Measurements from ENCODE around the gene NR6A1.

DNA sequence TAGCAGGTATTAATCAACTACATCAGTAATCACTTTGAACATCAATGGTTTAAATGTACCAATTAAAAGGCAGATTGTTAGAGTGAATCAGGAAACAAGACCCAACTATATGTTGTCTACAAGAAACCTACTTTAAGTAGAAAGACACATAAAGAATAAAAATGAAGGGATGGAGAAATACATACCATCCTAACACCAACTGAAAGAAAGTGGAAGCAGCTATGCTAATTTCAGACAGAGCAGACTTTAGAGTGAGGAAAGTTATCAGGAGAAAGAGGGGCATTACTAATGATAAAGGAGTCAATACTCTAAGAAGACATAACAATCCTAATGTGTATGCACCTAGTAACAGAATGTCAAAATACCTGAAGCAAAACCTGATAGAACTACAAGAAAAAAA is 125.8 kb downstream of the NR6A1 start:
- TF ChIP-seq, protein P1, sequence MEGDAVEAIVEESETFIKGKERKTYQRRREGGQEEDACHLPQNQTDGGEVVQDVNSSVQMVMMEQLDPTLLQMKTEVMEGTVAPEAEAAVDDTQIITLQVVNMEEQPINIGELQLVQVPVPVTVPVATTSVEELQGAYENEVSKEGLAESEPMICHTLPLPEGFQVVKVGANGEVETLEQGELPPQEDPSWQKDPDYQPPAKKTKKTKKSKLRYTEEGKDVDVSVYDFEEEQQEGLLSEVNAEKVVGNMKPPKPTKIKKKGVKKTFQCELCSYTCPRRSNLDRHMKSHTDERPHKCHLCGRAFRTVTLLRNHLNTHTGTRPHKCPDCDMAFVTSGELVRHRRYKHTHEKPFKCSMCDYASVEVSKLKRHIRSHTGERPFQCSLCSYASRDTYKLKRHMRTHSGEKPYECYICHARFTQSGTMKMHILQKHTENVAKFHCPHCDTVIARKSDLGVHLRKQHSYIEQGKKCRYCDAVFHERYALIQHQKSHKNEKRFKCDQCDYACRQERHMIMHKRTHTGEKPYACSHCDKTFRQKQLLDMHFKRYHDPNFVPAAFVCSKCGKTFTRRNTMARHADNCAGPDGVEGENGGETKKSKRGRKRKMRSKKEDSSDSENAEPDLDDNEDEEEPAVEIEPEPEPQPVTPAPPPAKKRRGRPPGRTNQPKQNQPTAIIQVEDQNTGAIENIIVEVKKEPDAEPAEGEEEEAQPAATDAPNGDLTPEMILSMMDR (IDR thresholded peaks at IDR 0.05; ENCODE audit: poor library complexity, severe bottlenecking) = no peak
- no peak for TF ChIP-seq EZH2 (IDR thresholded peaks at IDR 0.05; ENCODE audit: borderline replicate concordance, insufficient read depth, low read length, poor library complexity, severe bottlenecking)
- no peak for TF ChIP-seq POLR2AphosphoS5 (IDR thresholded peaks at IDR 0.05)
